ENCODE measurements around the gene PRRC2B. TPM values are rescaled to one million over a fixed set of nuclear protein-coding genes. Genes with fewer than 3 reads are reported as not detected.

PRRC2B gene
- total RNA-seq, 6 experiments from 2014 or later, result 130 to 173 (median 145) TPM

- no peak for DNase-seq
- H3K9me3 Mint-ChIP-seq, result no peaks in the 10 kb centered on the region
- TF ChIP-seq CTCF (IDR thresholded peaks at IDR 0.05), result no peak
- H3K27ac Mint-ChIP-seq, result peak overlapping the region; percentile 64; the same call in 1 of the 2 replicates
- peaks cover 4% of the 10 kb centered on the region; the same call in 1 of the 2 replicates for H3K4me1 Mint-ChIP-seq (ENCODE audit: low read depth)
- no peaks in the 10 kb centered on the region; the same call in 1 of the 2 replicates for H3K27me3 Mint-ChIP-seq (ENCODE audit: insufficient read depth)
- H3K4me3 Mint-ChIP-seq, result no peak overlapping the region
- H3K36me3 Mint-ChIP-seq (ENCODE audit: low read depth), result peaks cover 38% of the 10 kb centered on the region
Observed at GRCh38 chr9:131439224-131439623, 45.3 kb downstream of the PRRC2B start.

GRCh38 chr9:131441441-131441840 lies 47.6 kb downstream of the PRRC2B start:
- Mint-ChIP-seq H3K4me3 (no peak overlapping the region), H3K27me3 (ENCODE audit: insufficient read depth) (no peaks in the 10 kb centered on the region; the same call in 1 of the 2 replicates), H3K27ac (no peak overlapping the region), H3K9me3 (no peaks in the 10 kb centered on the region), H3K4me1 (ENCODE audit: low read depth) (no peaks in the 10 kb centered on the region; the same call in 1 of the 2 replicates), H3K36me3 (ENCODE audit: low read depth) (peaks cover 46% of the 10 kb centered on the region)
- no peak for DNase-seq
- no peak for TF ChIP-seq CTCF (IDR thresholded peaks at IDR 0.05)

GRCh38 chr9:131442351-131442750 lies 48.5 kb downstream of the PRRC2B start:
- H3K27me3 Mint-ChIP-seq (ENCODE audit: insufficient read depth), result no peaks in the 10 kb centered on the region; the same call in 1 of the 2 replicates
- H3K4me1 Mint-ChIP-seq (ENCODE audit: low read depth), result no peaks in the 10 kb centered on the region; the same call in 1 of the 2 replicates
- H3K27ac Mint-ChIP-seq, result no peak overlapping the region
- H3K9me3 Mint-ChIP-seq, result no peaks in the 10 kb centered on the region
- peaks cover 56% of the 10 kb centered on the region for H3K36me3 Mint-ChIP-seq (ENCODE audit: low read depth)
- no peak overlapping the region for H3K4me3 Mint-ChIP-seq
- DNase-seq, result no peak
- TF ChIP-seq CTCF (IDR thresholded peaks at IDR 0.05), result no peak

GRCh38 chr9:131443648-131444047 lies 49.8 kb downstream of the PRRC2B start:
- TF ChIP-seq CTCF (IDR thresholded peaks at IDR 0.05), result no peak
- no peak overlapping the region for H3K4me3 Mint-ChIP-seq
- H3K27me3 Mint-ChIP-seq (ENCODE audit: insufficient read depth), result no peaks in the 10 kb centered on the region; the same call in 1 of the 2 replicates
- no peak overlapping the region for H3K27ac Mint-ChIP-seq
- H3K9me3 Mint-ChIP-seq, result no peaks in the 10 kb centered on the region
- no peak for DNase-seq
- H3K4me1 Mint-ChIP-seq (ENCODE audit: low read depth), result no peaks in the 10 kb centered on the region
- peaks cover 54% of the 10 kb centered on the region for H3K36me3 Mint-ChIP-seq (ENCODE audit: low read depth)

GRCh38 chr9:131446276-131446675 lies 52.4 kb downstream of the PRRC2B start:
- Mint-ChIP-seq H3K4me1 (ENCODE audit: low read depth) (peaks cover 10% of the 10 kb centered on the region), H3K27ac (peak overlapping the region; percentile 47; the same call in 1 of the 2 replicates), H3K4me3 (no peak overlapping the region), H3K27me3 (ENCODE audit: insufficient read depth) (no peaks in the 10 kb centered on the region; the same call in 1 of the 2 replicates), H3K9me3 (no peaks in the 10 kb centered on the region), H3K36me3 (ENCODE audit: low read depth) (peaks cover 55% of the 10 kb centered on the region)
- TF ChIP-seq CTCF (IDR thresholded peaks at IDR 0.05), result no peak
- DNase-seq, result no peak
